Stomach (tissue), 9 donors: ENCODE results near the gene BMP7. TPM values are rescaled to one million over a fixed set of nuclear protein-coding genes. Genes with fewer than 3 reads are reported as not detected.

Experiments
- DNase-seq, 2 donors: peaks; one replicate each; pipeline versions ENCODE4 v3.0.0 to v3.0.0-alpha.2; 2013 to 2019
- H3K27ac ChIP-seq, 5 donors: fragments of 200-600 bp in 4 of 5; sonication (generic) in 4 of 5; one replicate each; pipeline ENCODE4 v1.5.1; 2013 to 2019; ENCODE audit warnings: mild to moderate bottlenecking in 1 of 5, moderate library complexity in 1 of 5
- H3K27me3 ChIP-seq, 3 donors: fragments of 200-600 bp; sonication (generic); one replicate each; pipeline ENCODE4 v1.5.1; 2017 to 2019; ENCODE audit warnings: mixed run types in 1 of 3
- H3K36me3 ChIP-seq, 4 donors: fragments of 200-600 bp; sonication (generic); 1 replicate in 3 of 4; 2 replicates in 1 of 4; pipeline ENCODE4 v1.5.1; 2016 to 2019
- H3K4me1 ChIP-seq, 4 donors: fragments of 200-600 bp; sonication (generic); one replicate each; pipeline ENCODE4 v1.5.1; 2016 to 2019
- H3K4me3 ChIP-seq, 4 donors: fragments of 200-600 bp; sonication (generic) in 3 of 4; one replicate each; pipeline ENCODE4 v1.5.1; 2016 to 2019; ENCODE audit warnings: mild to moderate bottlenecking in 1 of 4
- H3K9me3 ChIP-seq, 4 donors: fragments of 200-600 bp; sonication (generic); one replicate each; pipeline ENCODE4 v1.5.1; 2016 to 2019
- CTCF ChIP-seq, 7 experiments: fragments of 450-650 bp in 4 of 7; fragments of 200-600 bp in 3 of 7; sonication (generic) in 3 of 7; IDR thresholded peaks; one replicate each; pipeline ENCODE4 v1.5.1; 2016 to 2019; ENCODE audit warnings: antibody characterized with exemption in 7 of 7, control low read depth in 2 of 7, mild to moderate bottlenecking in 1 of 7
- EP300 ChIP-seq: sonication (generic); formaldehyde crosslinking; IDR thresholded peaks from one replicate; pipeline ENCODE4 v1.6.1; 2017; ENCODE audit warnings: antibody characterized with exemption
- POLR2A ChIP-seq, 4 donors: fragments of 450-650 bp; IDR thresholded peaks; one replicate each; pipeline ENCODE4 v1.6.1; 2016; ENCODE audit warnings: antibody characterized with exemption in 4 of 4, control low read depth in 2 of 4, mild to moderate bottlenecking in 1 of 4, moderate library complexity in 1 of 4
- POLR2AphosphoS5 ChIP-seq, 3 donors: sonication (generic); formaldehyde crosslinking; IDR thresholded peaks; one replicate each; pipeline ENCODE4 v1.6.1; 2016; ENCODE audit warnings: antibody characterized with exemption in 3 of 3
- WGBS, 5 donors: extraction: QIAGEN DNeasy Blood & Tissue Kit in 3 of 5; methylation state at CpG; one replicate each; pipeline versions ENCODE4 v1.1.5 to v1.1.7; 2013 to 2018; 5-methylcytosine and 5-hydroxymethylcytosine counted together
- intact Hi-C: fragments of 100-400 bp; cut with DNase I; formaldehyde crosslinking; loops from one replicate; pipeline ENCODE4 v1.15.1; 2023; ENCODE audit warnings: low total_unique reads
- polyA plus RNA-seq, 3 donors: library from polyadenylated mRNA; stranded (reverse); fragments of 200-250 nt; gene quantifications; one replicate each; pipeline ENCODE4 v1.2.3, GENCODE V29; 2013
- total RNA-seq, 5 donors: library from RNA; depleted of rRNA; stranded (reverse); fragments of >200 nt; gene quantifications; one replicate each; pipeline versions ENCODE4 v1.1.0 to v1.2.3, GENCODE V29; 2014 to 2016
- donor health status: healthy with polysubstance abuse.
- donor health status: Bipolar disorder and iron deficiency.
- donor health status: healthy.

Gene BMP7
- total and polyA plus RNA-seq, 8 donors, result under 0.01 to 11.0 (median 2.4) TPM

- no peak for TF ChIP-seq POLR2A (IDR thresholded peaks at IDR 0.05)
- no peak for TF ChIP-seq POLR2AphosphoS5 (IDR thresholded peaks at IDR 0.05)
- no peak for TF ChIP-seq CTCF (IDR thresholded peaks at IDR 0.05)
- TF ChIP-seq EP300, result no peak
- H3K4me1 ChIP-seq, result no peaks in the 10 kb centered on the region
- WGBS, 5 donors, result 81 to 85% (median 83%) methylated on average over 7 of the region's 7 CpGs
Measured at GRCh38 chr20:57136734-57137133, 129.7 kb downstream of the BMP7 start.

GRCh38 chr20:57135875-57136274 is 130.6 kb downstream of the BMP7 start:
- H3K4me1 ChIP-seq, result no peaks in the 10 kb centered on the region
- H3K36me3 ChIP-seq, result no peaks in the 10 kb centered on the region
- peaks cover 0 to 25% (median 0%) of the 10 kb centered on the region in 3 donors for H3K27me3 ChIP-seq
- no peak for DNase-seq
- 72 to 82% (median 77%) methylated on average over 6 of the region's 6 CpGs for WGBS, 5 donors
- TF ChIP-seq CTCF (IDR thresholded peaks at IDR 0.05) (no peak), POLR2A (IDR thresholded peaks at IDR 0.05) (no peak), EP300 (no peak), POLR2AphosphoS5 (IDR thresholded peaks at IDR 0.05) (no peak)
- no peak overlapping the region for H3K27ac ChIP-seq
- H3K4me3 ChIP-seq, result no peak overlapping the region
- H3K9me3 ChIP-seq, result no peaks in the 10 kb centered on the region
- intact Hi-C loops, result no loop called here

More at GRCh38 chr20:57136734-57137133, 129.7 kb downstream of the BMP7 start:
- Histone ChIP-seq H3K27ac (no peak overlapping the region), H3K27me3 (peaks cover 0 to 25% (median 0%) of the 10 kb centered on the region in 3 donors), H3K9me3 (no peaks in the 10 kb centered on the region), H3K4me3 (no peak overlapping the region), H3K36me3 (no peaks in the 10 kb centered on the region)
- DNase-seq, result no peak
- intact Hi-C loops, result no loop called here

- Histone ChIP-seq H3K27me3 (peaks cover 0 to 29% (median 0%) of the 10 kb centered on the region in 3 donors), H3K9me3 (no peaks in the 10 kb centered on the region), H3K36me3 (no peaks in the 10 kb centered on the region), H3K4me3 (no peak overlapping the region), H3K27ac (no peak overlapping the region), H3K4me1 (no peaks in the 10 kb centered on the region)
- intact Hi-C loops, result no loop called here
- no peak for DNase-seq
- 78 to 85% (median 82%) methylated on average over 4 of the region's 4 CpGs for WGBS, 5 donors
- TF ChIP-seq EP300 (no peak), POLR2AphosphoS5 (IDR thresholded peaks at IDR 0.05) (no peak), POLR2A (IDR thresholded peaks at IDR 0.05) (no peak), CTCF (IDR thresholded peaks at IDR 0.05) (no peak)
Measured at GRCh38 chr20:57134804-57135203, 131.6 kb downstream of the BMP7 start.

GRCh38 chr20:57133926-57134650 is 132.4 kb downstream of the BMP7 start:
- TF ChIP-seq EP300, result no peak
- TF ChIP-seq POLR2AphosphoS5 (IDR thresholded peaks at IDR 0.05), result no peak
- no peak for TF ChIP-seq POLR2A (IDR thresholded peaks at IDR 0.05)
- no peak for TF ChIP-seq CTCF (IDR thresholded peaks at IDR 0.05)
- Histone ChIP-seq H3K27ac (no peak overlapping the region), H3K27me3 (peaks cover 0 to 29% (median 0%) of the 10 kb centered on the region in 3 donors), H3K4me3 (no peak overlapping the region), H3K36me3 (no peaks in the 10 kb centered on the region), H3K9me3 (no peaks in the 10 kb centered on the region), H3K4me1 (no peaks in the 10 kb centered on the region)
- intact Hi-C loops, result no loop called here
- peak in 1 of 2 donors; percentile 49 for DNase-seq
- 37 to 61% (median 55%) methylated on average over 14 of the region's 14 CpGs for WGBS, 5 donors
